H9 (cell line): ENCODE results near the gene COTL1. TPM values are rescaled to one million over a fixed set of nuclear protein-coding genes. Genes with fewer than 3 reads are reported as not detected.

ENCODE experiments used
- DNase-seq: peaks from one replicate; pipeline ENCODE4 v3.0.0-alpha.2; 2017
- H2AFZ ChIP-seq: one replicate; pipeline ENCODE4 v1.6.1; 2013; ENCODE audit warnings: mild to moderate bottlenecking, low read length, control low read depth, moderate library complexity
- H2AK5ac ChIP-seq: 2 replicates; pipeline ENCODE4 v1.6.1; 2013; ENCODE audit warnings: low read length, control low read depth, mixed read lengths; ENCODE audit not compliant: insufficient read length
- H2BK120ac ChIP-seq: one replicate; pipeline ENCODE4 v1.6.1; 2013; ENCODE audit warnings: low read depth, mild to moderate bottlenecking, low read length, control low read depth, inconsistent platforms; ENCODE audit not compliant: poor library complexity, severe bottlenecking
- H2BK12ac ChIP-seq: 2 replicates; pipeline ENCODE4 v1.6.1; 2013; ENCODE audit warnings: low read length, control low read depth, mixed read lengths, low read depth; ENCODE audit not compliant: insufficient read length
- H2BK15ac ChIP-seq: 2 replicates; pipeline ENCODE4 v1.6.1; 2013; ENCODE audit warnings: low read depth, low read length, control low read depth
- H2BK20ac ChIP-seq: one replicate; pipeline ENCODE4 v1.6.1; 2013; ENCODE audit warnings: low read depth, mild to moderate bottlenecking, low read length, control low read depth, inconsistent platforms; ENCODE audit not compliant: poor library complexity, severe bottlenecking
- H2BK5ac ChIP-seq: 2 replicates; pipeline ENCODE4 v1.6.1; 2013; ENCODE audit warnings: low read length, control low read depth, mixed read lengths; ENCODE audit not compliant: insufficient read length
- H3K14ac ChIP-seq: 2 replicates; pipeline ENCODE4 v1.6.1; 2013; ENCODE audit warnings: low read length, control low read depth; ENCODE audit not compliant: insufficient read depth
- H3K18ac ChIP-seq: 2 replicates; pipeline ENCODE4 v1.6.1; 2013; ENCODE audit warnings: low read depth, mild to moderate bottlenecking, mixed read lengths, low read length, control low read depth; ENCODE audit not compliant: insufficient read length
- H3K23ac ChIP-seq: 2 replicates; pipeline ENCODE4 v1.6.1; 2013; ENCODE audit warnings: low read length, control low read depth, mixed read lengths, low read depth; ENCODE audit not compliant: insufficient read length
- H3K23me2 ChIP-seq: 2 replicates; pipeline ENCODE4 v1.6.1; 2013; ENCODE audit warnings: low read depth, mild to moderate bottlenecking, mixed read lengths, low read length, control low read depth; ENCODE audit not compliant: insufficient read length, poor library complexity, severe bottlenecking
- H3K27ac ChIP-seq: 2 replicates; pipeline ENCODE4 v1.5.1; 2013; ENCODE audit warnings: low read length, control low read depth, mixed read lengths, low read depth; ENCODE audit not compliant: insufficient read length
- H3K27me3 ChIP-seq: 2 replicates; pipeline ENCODE4 v1.6.1; 2013; ENCODE audit warnings: low read length, control low read depth, inconsistent platforms; ENCODE audit not compliant: insufficient read depth
- H3K4ac ChIP-seq: 2 replicates; pipeline ENCODE4 v1.6.1; 2013; ENCODE audit warnings: low read depth, mild to moderate bottlenecking, control low read depth, inconsistent platforms, low read length, moderate library complexity
- H3K4me1 ChIP-seq: 2 replicates; pipeline ENCODE4 v1.6.1; 2013; ENCODE audit warnings: low read length, control low read depth, inconsistent platforms; ENCODE audit not compliant: insufficient read depth
- H3K4me2 ChIP-seq: 2 replicates; pipeline ENCODE4 v1.6.1; 2013; ENCODE audit warnings: low read length, control low read depth, mixed read lengths; ENCODE audit not compliant: insufficient read length, insufficient read depth
- H3K56ac ChIP-seq: 2 replicates; pipeline ENCODE4 v1.6.1; 2013; ENCODE audit warnings: low read depth, mild to moderate bottlenecking, mixed read lengths, low read length, control low read depth; ENCODE audit not compliant: insufficient read length
- H3K79me1 ChIP-seq: 2 replicates; pipeline ENCODE4 v1.6.1; 2013; ENCODE audit warnings: low read depth, mild to moderate bottlenecking, moderate library complexity, low read length, control low read depth, inconsistent platforms; ENCODE audit not compliant: insufficient read depth, poor library complexity, severe bottlenecking
- H3K79me2 ChIP-seq: 2 replicates; pipeline ENCODE4 v1.6.1; 2013; ENCODE audit warnings: low read length, control low read depth, inconsistent platforms; ENCODE audit not compliant: insufficient read depth
- H3K9ac ChIP-seq: 2 replicates; pipeline ENCODE4 v1.6.1; 2013; ENCODE audit warnings: low read length, control low read depth, mixed read lengths; ENCODE audit not compliant: insufficient read length; ENCODE audit errors: extremely low read depth
- H3K9me3 ChIP-seq: one replicate; pipeline ENCODE4 v1.6.1; 2013; ENCODE audit warnings: low read depth, low read length, inconsistent platforms; ENCODE audit not compliant: control insufficient read depth
- H3T11ph ChIP-seq: one replicate; pipeline ENCODE4 v1.6.1; 2013; ENCODE audit warnings: mild to moderate bottlenecking, low read length, control low read depth, inconsistent platforms
- H4K20me1 ChIP-seq: one replicate; pipeline ENCODE4 v1.6.1; 2013; ENCODE audit not compliant: control insufficient read depth, insufficient read length, insufficient read depth
- H4K5ac ChIP-seq: 2 replicates; pipeline ENCODE4 v1.6.1; 2013; ENCODE audit warnings: low read depth, mild to moderate bottlenecking, mixed read lengths, low read length, control low read depth; ENCODE audit not compliant: insufficient read length
- H4K8ac ChIP-seq: replicated peaks from 2 replicates; pipeline ENCODE4 v1.6.1; 2013; ENCODE audit warnings: low read length, control low read depth, mixed read lengths, low read depth; ENCODE audit not compliant: insufficient read length
- H4K91ac ChIP-seq: 2 replicates; pipeline ENCODE4 v1.6.1; 2013; ENCODE audit warnings: low read depth, mild to moderate bottlenecking, moderate library complexity, mixed read lengths, low read length, control low read depth; ENCODE audit not compliant: insufficient read length
- H3K27ac Mint-ChIP-seq, 3 experiments: 2 replicates in 2 of 3; 3 replicates in 1 of 3; pipeline ENCODE4 v1.8.0; 2020 to 2021; ENCODE audit warnings: mixed read lengths in 3 of 3, mild to moderate bottlenecking in 1 of 3, moderate library complexity in 1 of 3
- H3K27me3 Mint-ChIP-seq: 2 replicates; pipeline ENCODE4 v1.8.0; 2021; ENCODE audit warnings: low read depth, mild to moderate bottlenecking, moderate library complexity, mixed read lengths
- H3K36me3 Mint-ChIP-seq, 3 experiments: 2 replicates in 2 of 3; 3 replicates in 1 of 3; pipeline ENCODE4 v1.8.0; 2020 to 2021; ENCODE audit warnings: low read depth in 3 of 3, mixed read lengths in 3 of 3; ENCODE audit not compliant: insufficient read depth in 1 of 3
- H3K4me1 Mint-ChIP-seq, 2 experiments: 2 replicates each; pipeline ENCODE4 v1.8.0; 2020; ENCODE audit warnings: mixed read lengths in 2 of 2
- H3K4me3 Mint-ChIP-seq, 2 experiments: 2 replicates in 1 of 2; 3 replicates in 1 of 2; pipeline ENCODE4 v1.8.0; 2020 to 2021; ENCODE audit warnings: mild to moderate bottlenecking in 2 of 2, mixed read lengths in 2 of 2, moderate library complexity in 1 of 2
- H3K9me3 Mint-ChIP-seq, 2 experiments: 2 replicates in 1 of 2; 3 replicates in 1 of 2; pipeline ENCODE4 v1.8.0; 2020; ENCODE audit warnings: mild to moderate bottlenecking in 2 of 2, mixed read lengths in 2 of 2, moderate library complexity in 1 of 2
- CTCF ChIP-seq: fragments of 200-600 bp; sonication (generic); conservative IDR thresholded peaks from 3 replicates; pipeline ENCODE4 v1.8.0; 2021; ENCODE audit warnings: antibody characterized with exemption, mild to moderate bottlenecking
- WGBS: extraction: QIAGEN DNeasy Blood & Tissue Kit; methylation state at CpG from one replicate; pipeline ENCODE4 v1.1.7; 2013; ENCODE audit warnings: missing lambda C conversion rate, low lambda C conversion rate, mixed read lengths; ENCODE audit not compliant: insufficient read length; ENCODE audit errors: extremely low coverage; 5-methylcytosine and 5-hydroxymethylcytosine counted together
- total RNA-seq: library from RNA; stranded (reverse); gene quantifications from 2 replicates; pipeline ENCODE4 v1.2.1, GENCODE V29; 2021

COTL1 gene
- total RNA-seq, 1 experiment from 2014 or later: 81.4 TPM

DNA sequence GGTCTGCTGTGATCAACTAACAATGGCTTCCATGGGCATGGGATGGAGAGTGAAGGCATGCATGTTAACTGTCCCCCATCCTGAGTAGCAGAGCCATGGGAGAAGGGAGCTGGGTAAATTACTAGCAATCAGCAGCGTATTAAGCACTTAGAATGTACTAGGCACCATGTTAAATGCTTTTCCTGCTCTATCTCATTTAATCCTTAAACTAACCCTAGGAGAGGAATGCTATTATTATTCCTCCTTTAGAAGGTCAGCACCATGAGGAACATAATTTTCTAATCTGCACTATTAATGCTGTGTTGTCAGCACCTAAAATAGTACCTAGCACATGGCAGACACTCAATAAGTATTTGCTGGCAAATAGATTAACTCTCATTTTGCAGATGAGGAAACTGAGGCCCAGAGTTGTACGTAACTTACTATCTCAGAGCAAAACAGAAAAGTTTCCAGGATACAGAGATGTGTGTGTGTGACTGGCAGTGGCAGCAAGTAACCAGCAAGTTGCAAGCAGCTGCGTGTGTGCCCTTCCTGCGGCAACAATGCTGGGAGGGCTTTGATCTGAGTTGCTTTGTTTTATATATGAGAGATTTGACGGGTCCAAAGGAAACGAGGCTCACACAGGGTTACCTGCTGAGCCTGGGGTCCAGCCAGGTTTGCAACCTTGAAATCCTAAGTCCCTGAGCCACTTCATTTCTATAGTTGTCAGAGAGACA lies 23.9 kb upstream of the COTL1 start:
- Histone ChIP-seq H3K79me1 (no peaks in the 10 kb centered on the region), H3K56ac (no peak overlapping the region), H2BK120ac (no peak overlapping the region), H2AK5ac (no peak overlapping the region), H3K23me2 (no peaks in the 10 kb centered on the region), H2BK15ac (no peak overlapping the region), H3K4me1 (no peaks in the 10 kb centered on the region; the same call in 1 of the 2 replicates), H2BK5ac (no peak overlapping the region), H4K20me1 (no peaks in the 10 kb centered on the region), H2BK20ac (no peak overlapping the region), H3K4me2 (no peak overlapping the region), H2AFZ (no peak overlapping the region), H3K9me3 (no peaks in the 10 kb centered on the region), H3K79me2 (no peaks in the 10 kb centered on the region), H3K4ac (no peak overlapping the region), H4K91ac (no peak overlapping the region), H3K9ac (no peak overlapping the region), H3K23ac (no peak overlapping the region), H3K18ac (no peak overlapping the region), H3K14ac (no peak overlapping the region; the same call in 1 of the 2 replicates), H3K27me3 (no peaks in the 10 kb centered on the region), H4K5ac (no peak overlapping the region), H3T11ph (no peak overlapping the region), H3K27ac (no peak overlapping the region), H2BK12ac (no peak overlapping the region), H4K8ac (no peak overlapping the region)
- no peaks in the 10 kb centered on the region for H3K36me3 Mint-ChIP-seq
- peaks cover 16% of the 10 kb centered on the region for H3K27me3 Mint-ChIP-seq
- H3K9me3 Mint-ChIP-seq: peaks cover 0 to 2% of the 10 kb centered on the region in 2 experiments; a peak in 2 of 5 replicates
- TF ChIP-seq CTCF: no peak
- DNase-seq: no peak
- H3K27ac Mint-ChIP-seq: no peak overlapping the region; a peak in 1 of 7 replicates
- WGBS: no CpG with 5 or more reads among the region's 6 CpGs
- H3K4me1 Mint-ChIP-seq: peaks cover 13 to 19% of the 10 kb centered on the region in 2 experiments
- no peak overlapping the region for H3K4me3 Mint-ChIP-seq
